Measurements from ENCODE around the gene SRSF1.
"Not testable (repeated sequence)": the region's sequence is repeated elsewhere in the genome, so short reads cannot be mapped to it uniquely, and the experiment has no call there.

The SRSF1 gene

GRCh38 chr17:57963149-57963511, 43.9 kb downstream of the SRSF1 start:
- DNase-seq, result peak; percentile 86

- no peak for DNase-seq
Observed at GRCh38 chr17:57962279-57963148, 44.5 kb downstream of the SRSF1 start.

- DNase-seq, result no peak
Observed at GRCh38 chr17:57959929-57960328, 47.1 kb downstream of the SRSF1 start.

GRCh38 chr17:57958391-57958790, 48.7 kb downstream of the SRSF1 start:
- not testable (repeated sequence) for DNase-seq

- no peak for DNase-seq
Observed at GRCh38 chr17:57957886-57958285, 49.2 kb downstream of the SRSF1 start.

- no peak for DNase-seq
Observed at GRCh38 chr17:57957120-57957850, 49.8 kb downstream of the SRSF1 start.

- DNase-seq, result peak; percentile 84
Observed at GRCh38 chr17:57956291-57957119, 50.5 kb downstream of the SRSF1 start.

- DNase-seq, result peak; percentile 59
Observed at GRCh38 chr17:57955183-57955931, 51.7 kb downstream of the SRSF1 start, which contains the start of gene CUEDC1. CUEDC1 (minus strand) TSS chr17:57955412; CDS start chr17:57885564, 69,848 bp downstream.

- peak; percentile 91 for DNase-seq
Observed at GRCh38 chr17:57954397-57955182, 52.5 kb downstream of the SRSF1 start.

GRCh38 chr17:57953705-57954396, 53.2 kb downstream of the SRSF1 start:
- DNase-seq, result no peak
